Panc1 (cell line): ENCODE measurements around the gene HRH2. TPM values are rescaled to one million over a fixed set of nuclear protein-coding genes. Genes with fewer than 3 reads are reported as not detected.

ENCODE experiments used
- ATAC-seq: fragments of 200-7000 bp; cut with Tn5 transposase; 2 replicates; pipeline ENCODE4 v1.9.1; 2020; ENCODE audit warnings: mild to moderate bottlenecking, moderate library complexity
- BruUV-seq: library from RNA; stranded (reverse); fragments of 400-500 nt; replicated peaks from 2 replicates; lab custom pipeline; 2021; lab: Mats Ljungman, UMichigan
- CTCF ChIA-PET: fragments of 300-600 bp; sonication (Branson Sonifier 250); formaldehyde crosslinking; loops from one replicate; lab custom pipeline; 2022; ENCODE audit warnings: antibody characterized with exemption; lab: Charles Lee
- POLR2A ChIA-PET: fragments of 300-600 bp; sonication (Branson Sonifier 250); formaldehyde crosslinking; loops from one replicate; lab custom pipeline; 2022; ENCODE audit warnings: antibody characterized with exemption; lab: Charles Lee
- DNase-seq: peaks from one replicate; pipeline ENCODE4 v3.0.0-alpha.2; 2010; ENCODE audit warnings: low read depth, low spot score
- H3K27ac ChIP-seq: 2 replicates; pipeline ENCODE4 v1.5.1; 2011; ENCODE audit warnings: mild to moderate bottlenecking, low read length, inconsistent platforms
- H3K27me3 ChIP-seq: fragments of 200-500 bp; sonication (Bioruptor generic); 2 replicates; pipeline ENCODE4 v1.6.0; 2014; ENCODE audit warnings: low read length, inconsistent platforms; ENCODE audit not compliant: control insufficient read depth, insufficient read depth
- H3K36me3 ChIP-seq: fragments of 200-500 bp; sonication (Bioruptor generic); 2 replicates; pipeline ENCODE4 v1.5.1; 2014; ENCODE audit warnings: inconsistent platforms, mild to moderate bottlenecking, low read length, moderate library complexity; ENCODE audit not compliant: control insufficient read depth, insufficient read depth
- H3K4me1 ChIP-seq: 2 replicates; pipeline ENCODE4 v1.5.1; 2011; ENCODE audit warnings: inconsistent platforms, mild to moderate bottlenecking, low read length, moderate library complexity; ENCODE audit not compliant: control insufficient read depth, insufficient read depth
- H3K4me3 ChIP-seq, 2 experiments: 2 replicates each; pipeline ENCODE4 v1.5.1; 2011 to 2012; ENCODE audit warnings: low read depth in 2 of 2, low read length in 2 of 2, mild to moderate bottlenecking in 2 of 2, inconsistent platforms in 1 of 2, moderate library complexity in 1 of 2
- H3K9me3 ChIP-seq: fragments of 200-500 bp; sonication (Bioruptor generic); 2 replicates; pipeline ENCODE4 v1.5.1; 2014; ENCODE audit warnings: low read depth, mild to moderate bottlenecking, inconsistent platforms, low read length, moderate library complexity; ENCODE audit not compliant: control insufficient read depth, insufficient read depth
- POLR2AphosphoS5 ChIP-seq: IDR thresholded peaks from 2 replicates; pipeline ENCODE4 v1.6.1; 2012; ENCODE audit warnings: mild to moderate bottlenecking, low read depth, low read length, moderate library complexity
- SIN3A ChIP-seq: IDR thresholded peaks from 2 replicates; pipeline ENCODE4 v1.6.1; 2012; ENCODE audit warnings: low read depth, mild to moderate bottlenecking, low read length, moderate library complexity, borderline replicate concordance; ENCODE audit not compliant: insufficient read depth
- TCF7L2 ChIP-seq: IDR thresholded peaks from 2 replicates; pipeline ENCODE4 v1.6.1; 2011; ENCODE audit warnings: mild to moderate bottlenecking, low read depth, low read length, inconsistent platforms
- in situ Hi-C: cut with HindIII; loops from 2 replicates; pipeline ENCODE4 v1.10.0; 2016; ENCODE audit warnings: low sequenced_read_pairs, low pct_unique_long_range_greater_than_20kb
- intact Hi-C: fragments of 100-400 bp; cut with micrococcal nuclease; formaldehyde crosslinking; loops from one replicate; pipeline ENCODE4 v1.10.0; 2022; ENCODE audit not compliant: unreplicated experiment
- total RNA-seq: library from RNA; stranded (reverse); gene quantifications from one replicate; pipeline ENCODE4 v1.2.1, GENCODE V29; 2021; ENCODE audit not compliant: unreplicated experiment
- TF ChIP-seq, protein P1 (sequence below): fragments of 450-650 bp; IDR thresholded peaks from 2 replicates; pipeline ENCODE4 v1.5.1; 2017; ENCODE audit warnings: mild to moderate bottlenecking
- TF ChIP-seq, protein P2 (sequence below), 2 experiments: IDR thresholded peaks; 2 replicates each; pipeline ENCODE4 v1.6.1; 2011 to 2012; ENCODE audit warnings: low read depth in 2 of 2, control low read depth in 1 of 2, low read length in 1 of 2, mild to moderate bottlenecking in 1 of 2, moderate library complexity in 1 of 2; ENCODE audit not compliant: insufficient read depth in 1 of 2

HRH2 gene
- total RNA-seq, 1 experiment from 2014 or later = 0.33 TPM

DNA sequence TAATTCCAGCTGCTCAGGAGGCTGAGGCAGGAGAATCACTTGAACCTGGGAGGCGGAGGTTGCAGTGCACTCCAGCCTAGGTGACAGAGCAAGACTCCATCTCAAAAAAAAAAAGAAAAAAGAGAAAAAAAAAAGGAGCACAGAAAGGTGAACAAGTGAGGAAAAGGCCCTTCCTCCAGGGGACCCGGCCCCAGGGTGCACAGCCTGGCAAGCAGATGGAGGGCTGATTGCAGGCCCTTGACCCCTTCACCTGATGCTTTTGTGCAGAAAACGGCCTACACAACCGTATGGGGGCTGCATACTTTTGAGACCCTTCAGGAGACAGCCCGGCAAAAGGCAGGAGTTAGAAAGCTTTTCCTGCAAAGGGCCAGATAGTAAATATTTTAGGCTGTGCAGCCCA lies 33.9 kb downstream of the HRH2 start:
- TF ChIP-seq, protein P1, sequence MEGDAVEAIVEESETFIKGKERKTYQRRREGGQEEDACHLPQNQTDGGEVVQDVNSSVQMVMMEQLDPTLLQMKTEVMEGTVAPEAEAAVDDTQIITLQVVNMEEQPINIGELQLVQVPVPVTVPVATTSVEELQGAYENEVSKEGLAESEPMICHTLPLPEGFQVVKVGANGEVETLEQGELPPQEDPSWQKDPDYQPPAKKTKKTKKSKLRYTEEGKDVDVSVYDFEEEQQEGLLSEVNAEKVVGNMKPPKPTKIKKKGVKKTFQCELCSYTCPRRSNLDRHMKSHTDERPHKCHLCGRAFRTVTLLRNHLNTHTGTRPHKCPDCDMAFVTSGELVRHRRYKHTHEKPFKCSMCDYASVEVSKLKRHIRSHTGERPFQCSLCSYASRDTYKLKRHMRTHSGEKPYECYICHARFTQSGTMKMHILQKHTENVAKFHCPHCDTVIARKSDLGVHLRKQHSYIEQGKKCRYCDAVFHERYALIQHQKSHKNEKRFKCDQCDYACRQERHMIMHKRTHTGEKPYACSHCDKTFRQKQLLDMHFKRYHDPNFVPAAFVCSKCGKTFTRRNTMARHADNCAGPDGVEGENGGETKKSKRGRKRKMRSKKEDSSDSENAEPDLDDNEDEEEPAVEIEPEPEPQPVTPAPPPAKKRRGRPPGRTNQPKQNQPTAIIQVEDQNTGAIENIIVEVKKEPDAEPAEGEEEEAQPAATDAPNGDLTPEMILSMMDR = no peak
- no peak for TF ChIP-seq POLR2AphosphoS5
- no peak for TF ChIP-seq TCF7L2
- TF ChIP-seq, protein P2, sequence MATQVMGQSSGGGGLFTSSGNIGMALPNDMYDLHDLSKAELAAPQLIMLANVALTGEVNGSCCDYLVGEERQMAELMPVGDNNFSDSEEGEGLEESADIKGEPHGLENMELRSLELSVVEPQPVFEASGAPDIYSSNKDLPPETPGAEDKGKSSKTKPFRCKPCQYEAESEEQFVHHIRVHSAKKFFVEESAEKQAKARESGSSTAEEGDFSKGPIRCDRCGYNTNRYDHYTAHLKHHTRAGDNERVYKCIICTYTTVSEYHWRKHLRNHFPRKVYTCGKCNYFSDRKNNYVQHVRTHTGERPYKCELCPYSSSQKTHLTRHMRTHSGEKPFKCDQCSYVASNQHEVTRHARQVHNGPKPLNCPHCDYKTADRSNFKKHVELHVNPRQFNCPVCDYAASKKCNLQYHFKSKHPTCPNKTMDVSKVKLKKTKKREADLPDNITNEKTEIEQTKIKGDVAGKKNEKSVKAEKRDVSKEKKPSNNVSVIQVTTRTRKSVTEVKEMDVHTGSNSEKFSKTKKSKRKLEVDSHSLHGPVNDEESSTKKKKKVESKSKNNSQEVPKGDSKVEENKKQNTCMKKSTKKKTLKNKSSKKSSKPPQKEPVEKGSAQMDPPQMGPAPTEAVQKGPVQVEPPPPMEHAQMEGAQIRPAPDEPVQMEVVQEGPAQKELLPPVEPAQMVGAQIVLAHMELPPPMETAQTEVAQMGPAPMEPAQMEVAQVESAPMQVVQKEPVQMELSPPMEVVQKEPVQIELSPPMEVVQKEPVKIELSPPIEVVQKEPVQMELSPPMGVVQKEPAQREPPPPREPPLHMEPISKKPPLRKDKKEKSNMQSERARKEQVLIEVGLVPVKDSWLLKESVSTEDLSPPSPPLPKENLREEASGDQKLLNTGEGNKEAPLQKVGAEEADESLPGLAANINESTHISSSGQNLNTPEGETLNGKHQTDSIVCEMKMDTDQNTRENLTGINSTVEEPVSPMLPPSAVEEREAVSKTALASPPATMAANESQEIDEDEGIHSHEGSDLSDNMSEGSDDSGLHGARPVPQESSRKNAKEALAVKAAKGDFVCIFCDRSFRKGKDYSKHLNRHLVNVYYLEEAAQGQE (IDR thresholded peaks at IDR 0.05; ENCODE audit: insufficient read depth in 1 of 2, low read depth in 2 of 2, low read length in 1 of 2) = no peak
- intact Hi-C loops (no loop called here), in situ Hi-C loops (no loop called here)
- BruUV-seq = no TSS peak
- H3K27ac ChIP-seq = no peak overlapping the region
- no peaks in the 10 kb centered on the region for H3K9me3 ChIP-seq
- H3K4me3 ChIP-seq = no peak overlapping the region
- peaks cover 5% of the 10 kb centered on the region; the same call in 1 of the 2 replicates for H3K27me3 ChIP-seq
- DNase-seq (no peak), ATAC-seq (no peak)
- CTCF ChIA-PET = no interaction called here
- POLR2A ChIA-PET = no interaction called here
- H3K36me3 ChIP-seq = no peaks in the 10 kb centered on the region
- no peaks in the 10 kb centered on the region for H3K4me1 ChIP-seq

DNA sequence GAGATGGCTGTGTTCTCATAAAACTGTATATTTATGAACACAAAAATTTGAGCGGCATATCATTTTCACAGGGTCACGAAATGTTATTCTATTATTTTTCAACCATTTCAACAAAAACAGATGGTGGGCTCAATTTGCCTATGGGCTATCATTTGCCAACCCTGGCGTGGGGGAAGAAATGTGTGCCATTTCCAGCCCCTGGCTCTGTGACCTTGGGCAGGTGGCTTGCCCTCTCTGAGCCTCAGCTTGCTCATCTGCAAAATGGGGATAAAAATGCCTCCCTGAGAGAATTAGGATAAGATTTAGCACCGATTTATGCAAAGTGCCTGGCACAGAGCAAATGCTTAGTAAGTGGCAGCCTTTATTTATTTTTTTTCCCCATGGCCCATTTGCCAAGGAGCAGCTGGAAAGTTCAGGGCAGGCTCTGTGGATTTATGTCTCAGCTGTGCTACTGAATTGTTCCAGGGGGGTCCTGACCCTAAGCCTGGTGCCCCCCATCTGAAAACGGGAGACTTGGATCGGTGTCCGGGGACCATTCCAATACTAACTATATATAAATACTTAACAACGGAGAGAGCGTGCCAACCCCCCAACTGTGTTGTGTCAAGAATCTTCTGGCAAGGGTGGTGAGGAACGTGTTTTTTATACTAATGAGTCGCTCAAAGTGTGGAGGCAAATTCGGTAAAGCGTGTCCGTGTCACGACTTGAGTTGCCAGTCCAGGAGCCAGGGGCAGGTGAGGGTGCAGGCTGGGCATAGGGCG lies 34.5 kb downstream of the HRH2 start:
- Histone ChIP-seq H3K9me3 (no peaks in the 10 kb centered on the region), H3K36me3 (no peaks in the 10 kb centered on the region), H3K4me1 (no peaks in the 10 kb centered on the region), H3K27ac (no peak overlapping the region), H3K27me3 (peaks cover 5% of the 10 kb centered on the region; the same call in 1 of the 2 replicates), H3K4me3 (no peak overlapping the region)
- in situ Hi-C loops = no loop called here
- ATAC-seq (no peak), DNase-seq (no peak)
- ChIA-PET POLR2A (no interaction called here), CTCF (no interaction called here)
- intact Hi-C loops = no loop called here
- BruUV-seq = no TSS peak
- TF ChIP-seq, protein P1 = no peak
- TF ChIP-seq, protein P2 (IDR thresholded peaks at IDR 0.05; ENCODE audit: insufficient read depth in 1 of 2, low read depth in 2 of 2, low read length in 1 of 2) = no peak
- TF ChIP-seq POLR2AphosphoS5 (no peak), SIN3A (no peak), TCF7L2 (no peak)
